Measurements from ENCODE around the gene INPP4B.
A peak's percentile ranks its signal among the peaks of the same experiment; 100 is the strongest.

Gene INPP4B

GRCh38 chr4:142846108-142846728 lies at the start of gene INPP4B:
TSS of gene INPP4B (minus strand) at chr4:142846301.
- peak; percentile 60 for DNase-seq

GRCh38 chr4:142893012-142893411 lies 46.9 kb upstream of the INPP4B start:
- DNase-seq: no peak

DNA sequence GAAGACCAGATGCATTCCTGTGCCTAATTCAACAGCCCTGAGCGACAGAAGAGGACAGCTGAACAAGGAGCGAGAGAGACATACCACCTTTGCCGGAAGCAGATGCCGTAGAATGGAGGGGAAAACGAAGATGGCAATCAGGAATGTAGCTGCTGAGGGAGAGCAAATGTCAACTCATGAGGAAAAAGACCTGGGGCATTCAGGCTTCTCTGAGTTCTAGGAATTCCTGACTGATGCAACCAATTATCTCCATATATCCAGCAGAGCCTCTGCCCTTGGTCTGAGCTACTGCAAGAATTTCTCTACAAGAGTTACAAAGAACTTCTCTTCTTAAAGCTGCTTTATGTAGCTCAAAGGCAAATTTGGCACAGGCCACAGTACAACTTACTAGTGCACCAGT lies 40.5 kb upstream of the INPP4B start:
- no peak for DNase-seq

DNA sequence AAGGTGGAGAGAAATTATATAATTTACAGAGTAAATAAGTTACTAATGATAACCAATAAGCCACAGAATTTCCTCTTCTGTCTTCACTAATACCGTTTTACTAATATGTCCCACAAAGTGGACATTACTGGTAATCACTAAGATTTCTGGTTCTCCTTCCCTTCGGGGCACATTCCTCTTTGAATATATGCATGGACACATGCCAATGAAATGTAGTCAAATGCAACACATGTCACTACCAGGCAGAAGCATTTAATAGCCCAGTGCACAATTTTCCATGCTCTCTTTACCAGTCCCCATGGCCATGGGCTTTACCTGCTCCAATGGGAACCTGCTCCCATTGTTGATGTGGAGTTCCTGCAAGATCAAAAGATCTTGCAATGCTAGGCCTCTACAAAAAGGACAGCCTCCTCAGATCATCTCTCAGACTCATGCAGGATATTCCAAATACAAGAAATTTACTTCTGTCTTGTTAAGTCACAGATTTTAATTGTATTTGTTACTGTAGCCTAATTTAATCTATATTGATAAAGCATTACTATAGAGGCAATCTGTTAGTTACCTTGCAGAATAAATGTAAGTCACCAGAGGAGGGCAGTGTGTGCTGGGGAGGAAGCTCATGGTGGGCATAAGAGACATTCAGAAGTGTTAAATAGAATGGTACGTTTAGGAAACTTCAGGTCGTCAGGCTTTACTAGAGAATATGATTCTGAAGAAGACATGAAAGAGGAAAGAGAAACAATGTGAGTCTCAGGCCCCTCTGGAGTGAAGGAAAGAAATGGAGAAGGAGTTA lies 37.1 kb upstream of the INPP4B start:
- DNase-seq: no peak

GRCh38 chr4:142882159-142882558 lies 36.1 kb upstream of the INPP4B start:
- no peak for DNase-seq

GRCh38 chr4:142881331-142881730 lies 35.2 kb upstream of the INPP4B start:
- DNase-seq: no peak

- no peak for DNase-seq
Measured at GRCh38 chr4:142875117-142875516, 29.0 kb upstream of the INPP4B start.

DNA sequence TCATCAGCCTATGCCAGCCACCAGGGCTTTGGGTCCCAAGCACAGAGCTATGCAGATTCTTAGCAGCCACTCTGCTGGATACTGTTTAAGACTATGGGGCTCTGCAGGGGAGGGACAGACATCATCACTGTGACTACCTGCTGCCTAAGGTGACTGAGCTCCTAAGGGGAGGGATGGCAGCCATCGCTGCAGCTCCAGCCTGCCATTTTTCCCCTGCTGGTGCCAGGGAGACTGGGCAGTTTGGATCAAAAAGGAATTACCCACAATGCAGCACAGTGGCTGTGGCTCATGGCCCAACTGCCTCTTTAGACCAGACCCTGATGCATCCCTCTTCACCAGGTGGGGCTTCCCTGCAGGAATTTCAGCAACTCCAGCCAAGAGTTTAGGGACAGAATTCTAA lies 28.6 kb upstream of the INPP4B start:
- no peak for DNase-seq

DNA sequence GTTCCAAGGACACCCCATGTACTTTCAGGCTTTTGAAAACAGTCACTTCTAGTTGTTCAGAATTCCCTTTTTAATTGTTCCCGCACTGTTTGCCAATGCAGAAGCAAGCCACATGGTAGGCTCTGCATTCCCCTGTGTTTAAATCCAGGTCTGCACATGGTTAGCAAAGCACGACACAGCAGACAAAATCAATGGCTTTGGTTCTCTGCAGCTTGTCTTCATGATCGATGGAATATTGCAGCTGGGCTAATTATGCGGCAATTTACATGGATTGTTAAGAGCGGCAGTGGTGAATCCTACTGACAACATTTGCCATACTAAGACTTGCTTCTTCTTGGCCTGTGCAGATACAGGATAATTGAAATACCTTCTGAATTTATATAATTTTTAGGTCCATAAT lies 20.6 kb upstream of the INPP4B start:
- DNase-seq: no peak

- no peak for DNase-seq
Measured at GRCh38 chr4:142861351-142861750, 15.2 kb upstream of the INPP4B start.

- DNase-seq: no peak
Measured at GRCh38 chr4:142858965-142859364, 12.9 kb upstream of the INPP4B start.

DNA sequence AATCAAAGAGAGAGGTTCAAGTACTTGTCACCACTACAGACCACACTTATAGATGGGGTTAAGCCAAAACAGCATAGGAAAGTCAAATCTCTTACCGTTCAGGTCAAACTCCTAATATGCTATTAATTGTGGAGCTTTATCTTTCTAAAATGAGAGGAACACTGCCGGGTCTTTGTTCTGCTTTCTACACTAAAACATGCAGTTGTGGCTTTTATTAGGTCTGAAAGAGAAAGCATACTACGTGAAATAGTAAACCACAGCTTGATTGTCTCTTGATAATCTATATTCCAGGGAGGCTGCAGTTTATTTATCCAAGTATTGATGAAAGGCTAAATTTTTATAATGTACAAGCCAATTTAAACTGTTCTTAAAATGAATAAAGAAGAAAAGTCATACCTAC lies 12.3 kb upstream of the INPP4B start:
- no peak for DNase-seq

DNA sequence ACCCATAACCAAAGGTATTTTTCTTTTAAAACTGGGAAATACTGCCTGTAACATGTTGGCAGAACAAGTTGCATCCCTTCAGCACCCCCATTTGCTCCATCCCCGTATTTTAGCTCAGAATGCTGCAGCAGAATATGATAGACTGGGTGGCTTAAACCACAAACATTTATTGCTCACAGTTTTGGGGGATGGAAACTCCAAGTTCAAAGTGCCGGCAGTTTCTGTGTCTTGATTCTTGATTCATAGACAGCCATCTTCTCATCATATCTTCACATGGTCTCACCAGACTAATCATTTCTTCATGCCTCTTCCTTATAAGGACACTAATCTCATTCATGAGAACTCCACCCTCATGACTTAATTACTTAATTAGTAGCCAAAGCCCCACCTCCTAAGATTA lies 10.5 kb upstream of the INPP4B start:
- DNase-seq: no peak

DNA sequence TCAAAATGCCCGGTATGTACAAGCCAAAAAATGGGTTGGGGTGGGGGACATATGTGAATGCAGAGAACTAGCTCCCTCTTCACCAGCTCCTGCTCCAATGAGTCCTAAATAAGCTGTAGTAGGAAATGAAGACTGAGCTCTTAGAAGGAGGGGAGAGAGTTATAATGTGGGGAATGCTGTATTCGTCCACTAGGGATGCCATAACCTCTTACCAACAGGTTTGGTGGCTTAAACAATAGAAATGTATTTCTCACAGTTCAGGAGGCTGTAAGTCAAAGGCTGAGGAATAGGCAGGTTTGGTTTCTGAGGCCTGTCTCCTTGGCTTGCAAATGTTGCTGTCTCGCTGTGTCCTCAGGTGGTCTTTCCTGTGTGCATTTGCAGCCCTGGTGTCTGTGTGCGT lies 4.4 kb upstream of the INPP4B start:
- DNase-seq: no peak

DNA sequence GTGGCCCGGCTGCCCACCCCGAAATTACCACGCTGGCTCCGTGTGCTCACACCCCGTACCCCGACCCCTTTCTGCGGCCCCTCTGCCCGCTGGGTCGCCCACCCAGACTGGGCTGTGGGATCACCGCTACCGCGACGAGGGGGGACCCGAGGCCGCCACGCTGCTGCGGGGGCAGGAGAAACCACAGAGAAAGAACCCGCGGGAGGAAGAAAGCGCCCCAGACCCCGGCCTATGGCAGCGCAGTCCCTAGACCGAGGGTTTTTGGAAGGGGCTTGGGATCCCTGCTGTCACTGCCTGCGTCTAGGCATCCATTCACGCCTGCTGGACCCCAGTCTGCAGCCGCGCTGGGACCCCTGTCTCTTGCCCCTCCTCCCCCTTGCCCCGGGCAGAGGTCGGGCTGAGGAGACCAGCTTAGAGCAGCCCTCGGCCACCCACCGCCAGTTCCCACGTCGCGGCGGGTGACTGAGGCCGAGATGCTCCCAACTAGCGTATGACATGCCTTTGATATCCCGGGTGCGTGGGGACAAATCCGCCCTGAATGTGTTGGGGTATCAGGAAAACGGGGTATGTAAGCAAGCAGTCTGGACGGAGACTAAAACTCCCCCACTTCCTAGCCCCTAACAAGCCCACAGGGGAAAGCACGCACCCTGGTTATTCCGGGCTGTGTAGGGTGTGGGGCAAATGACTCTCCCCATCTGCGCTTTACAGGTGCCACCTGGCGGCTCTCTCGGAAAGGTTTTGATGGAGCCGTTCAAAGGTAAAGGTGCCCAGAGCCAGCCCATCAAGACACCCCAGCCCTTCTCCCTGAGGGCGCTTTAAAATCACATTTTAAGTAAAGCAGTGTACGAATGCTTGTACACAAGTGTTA lies 862 bp upstream of the INPP4B start:
- peak; percentile 74 for DNase-seq

DNA sequence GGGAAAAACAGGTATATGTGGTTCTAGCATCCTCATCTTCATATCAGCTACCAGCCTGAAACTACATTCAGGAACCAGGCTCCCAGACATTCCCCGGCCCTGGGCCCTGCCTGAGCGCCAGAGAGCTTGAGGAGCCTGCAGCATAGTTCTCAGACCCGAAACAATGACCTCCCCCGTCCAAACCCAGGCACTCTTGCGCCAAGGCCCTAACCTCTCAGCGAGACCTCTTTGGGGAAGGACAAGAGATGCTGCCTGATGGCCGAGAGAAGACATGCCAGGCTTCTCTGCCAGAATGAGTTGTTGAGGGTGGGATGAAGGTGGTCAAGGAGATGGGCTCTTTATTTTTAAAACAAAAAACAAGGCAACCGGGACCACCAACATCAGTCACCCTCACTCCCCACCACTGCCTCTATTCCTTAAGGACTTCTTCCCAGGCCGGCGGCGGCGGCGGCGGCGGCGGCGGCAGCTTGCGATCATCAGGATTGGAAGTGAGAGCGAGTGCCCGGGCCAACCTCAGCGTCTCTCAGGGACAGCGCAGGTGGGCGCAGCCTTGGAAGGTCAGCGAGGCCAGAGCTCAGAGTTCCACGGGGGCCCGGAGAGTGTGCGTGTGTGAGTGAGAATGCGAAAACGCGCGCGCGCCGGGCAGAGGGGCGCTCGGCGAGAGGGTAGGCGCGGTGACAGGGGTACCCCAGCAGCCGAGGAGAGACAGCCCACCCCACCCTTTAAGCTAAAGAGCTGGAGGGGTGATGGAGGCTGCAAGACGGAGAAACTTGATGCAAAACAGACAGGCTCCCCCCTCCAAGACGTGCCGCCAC lies 601 bp downstream of the INPP4B start:
- DNase-seq: no peak

GRCh38 chr4:142844782-142845181 lies 1.3 kb downstream of the INPP4B start:
- DNase-seq: no peak

- DNase-seq: peak; percentile 37
Measured at GRCh38 chr4:142840516-142841123, 5.5 kb downstream of the INPP4B start.

DNA sequence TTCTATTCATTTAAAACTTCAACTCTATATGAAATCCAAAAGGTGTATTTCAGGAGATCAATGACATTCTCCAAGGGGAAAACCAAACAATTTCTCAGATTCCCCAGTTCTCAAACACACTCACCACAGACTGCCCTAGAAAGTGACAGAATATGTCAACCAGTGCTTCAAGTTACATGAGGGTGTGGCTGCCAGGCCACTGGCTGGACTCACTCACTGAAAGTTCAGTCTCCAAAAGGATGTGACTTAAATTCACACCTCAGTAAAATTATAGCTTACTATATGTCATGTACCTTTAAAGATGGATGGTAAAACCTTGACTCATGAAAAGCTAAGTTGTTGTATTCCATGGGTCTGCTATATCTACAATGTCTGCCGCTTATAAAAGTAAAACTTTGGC lies 7.3 kb downstream of the INPP4B start:
- no peak for DNase-seq

GRCh38 chr4:142832022-142832421 lies 14.1 kb downstream of the INPP4B start:
- DNase-seq: no peak

- no peak for DNase-seq
Measured at GRCh38 chr4:142826503-142827241, 19.4 kb downstream of the INPP4B start.

DNA sequence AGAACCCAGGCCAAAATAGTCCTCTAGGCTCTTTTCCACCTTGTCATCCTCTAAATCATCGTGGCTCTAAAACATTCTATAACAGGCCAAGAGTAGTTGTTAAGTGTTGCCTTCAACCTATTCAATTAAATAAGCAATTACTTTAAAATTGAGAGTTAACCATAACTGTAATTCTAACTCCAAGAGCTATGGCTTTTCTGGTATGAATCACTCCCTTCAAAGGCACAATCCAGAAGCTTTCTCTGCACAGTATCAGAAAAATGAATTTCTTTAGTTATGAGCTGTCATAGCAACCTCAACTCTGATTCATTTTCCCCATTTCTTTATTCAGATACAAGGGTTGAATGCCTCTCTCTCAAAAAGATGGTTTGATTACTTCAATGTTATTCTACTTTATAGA lies 21.7 kb downstream of the INPP4B start:
- peak; percentile 65 for DNase-seq

Measured in activated CD4-positive, alpha-beta T cell treated with anti-CD3 and anti-CD28 coated beads, Interleukin-2, amount 50 U/mL, for 16 hours (primary cell).